HUES6 (cell line): ENCODE measurements around the gene MPC2.

Source experiments
- H3K27ac ChIP-seq: 2 replicates; pipeline ENCODE4 v1.7.0; 2013; ENCODE audit warnings: low read depth, mild to moderate bottlenecking, low read length, inconsistent platforms
- H3K27me3 ChIP-seq: 2 replicates; pipeline ENCODE4 v1.6.1; 2013; ENCODE audit warnings: low read length; ENCODE audit not compliant: control insufficient read depth, insufficient read depth
- H3K36me3 ChIP-seq: 2 replicates; pipeline ENCODE4 v1.6.1; 2013; ENCODE audit warnings: low read length; ENCODE audit not compliant: control insufficient read depth, insufficient read depth
- H3K4me1 ChIP-seq: 2 replicates; pipeline ENCODE4 v1.6.1; 2013; ENCODE audit warnings: low read length; ENCODE audit not compliant: control insufficient read depth, insufficient read depth
- H3K4me3 ChIP-seq: 2 replicates; pipeline ENCODE4 v1.5.1; 2013; ENCODE audit warnings: low read depth, low read length
- H3K9ac ChIP-seq: one replicate; pipeline ENCODE4 v1.6.1; 2013; ENCODE audit warnings: mild to moderate bottlenecking, low read length
- H3K9me3 ChIP-seq: 2 replicates; pipeline ENCODE4 v1.6.1; 2013; ENCODE audit warnings: low read depth, low read length; ENCODE audit not compliant: control insufficient read depth, insufficient read depth

The MPC2 gene

DNA sequence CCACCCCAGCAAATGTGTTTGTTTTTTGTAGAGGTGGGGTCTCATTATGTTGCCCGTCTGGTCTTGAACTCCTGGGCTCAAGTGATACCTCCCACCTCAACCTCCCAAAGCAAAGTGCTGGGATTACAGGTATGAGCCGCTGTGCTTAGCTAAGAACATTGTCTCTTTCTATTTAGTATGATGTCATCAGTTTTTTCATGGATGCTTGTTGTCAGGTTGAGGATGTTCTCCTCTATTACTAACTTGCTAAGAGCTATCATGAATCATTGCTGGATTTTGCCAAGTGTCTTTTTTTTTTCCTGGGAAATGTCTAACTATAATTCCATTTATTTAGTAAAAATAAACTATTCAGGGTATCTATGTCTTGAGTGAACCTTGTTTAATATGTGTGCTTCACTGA is 19.0 kb upstream of the MPC2 start:
- Histone ChIP-seq H3K27ac (no peak overlapping the region), H3K36me3 (peaks cover 34% of the 10 kb centered on the region), H3K4me3 (no peak overlapping the region), H3K27me3 (no peaks in the 10 kb centered on the region), H3K9ac (no peak overlapping the region), H3K9me3 (no peaks in the 10 kb centered on the region), H3K4me1 (no peaks in the 10 kb centered on the region)

- H3K4me3 ChIP-seq = no peak overlapping the region
- H3K4me1 ChIP-seq = no peaks in the 10 kb centered on the region; the same call in 1 of the 2 replicates
- H3K36me3 ChIP-seq = peaks cover 27% of the 10 kb centered on the region
- no peak overlapping the region for H3K9ac ChIP-seq
- no peak overlapping the region for H3K27ac ChIP-seq
- no peaks in the 10 kb centered on the region for H3K9me3 ChIP-seq
- H3K27me3 ChIP-seq = no peaks in the 10 kb centered on the region
These were observed 13.7 kb upstream of the MPC2 start for GRCh38 chr1:167950569-167950968.

- Histone ChIP-seq H3K9me3 (no peaks in the 10 kb centered on the region), H3K4me1 (no peaks in the 10 kb centered on the region; the same call in 1 of the 2 replicates), H3K27ac (peak overlapping the region; percentile 50; the same call in 1 of the 2 replicates), H3K36me3 (peaks cover 22% of the 10 kb centered on the region), H3K9ac (no peak overlapping the region), H3K27me3 (no peaks in the 10 kb centered on the region), H3K4me3 (no peak overlapping the region)
These were observed 12.9 kb upstream of the MPC2 start for GRCh38 chr1:167949785-167950184.

- peaks cover 10% of the 10 kb centered on the region for H3K36me3 ChIP-seq
- H3K9ac ChIP-seq = no peak overlapping the region
- H3K4me3 ChIP-seq = no peak overlapping the region
These were observed 10.9 kb upstream of the MPC2 start for GRCh38 chr1:167947733-167948132.

DNA sequence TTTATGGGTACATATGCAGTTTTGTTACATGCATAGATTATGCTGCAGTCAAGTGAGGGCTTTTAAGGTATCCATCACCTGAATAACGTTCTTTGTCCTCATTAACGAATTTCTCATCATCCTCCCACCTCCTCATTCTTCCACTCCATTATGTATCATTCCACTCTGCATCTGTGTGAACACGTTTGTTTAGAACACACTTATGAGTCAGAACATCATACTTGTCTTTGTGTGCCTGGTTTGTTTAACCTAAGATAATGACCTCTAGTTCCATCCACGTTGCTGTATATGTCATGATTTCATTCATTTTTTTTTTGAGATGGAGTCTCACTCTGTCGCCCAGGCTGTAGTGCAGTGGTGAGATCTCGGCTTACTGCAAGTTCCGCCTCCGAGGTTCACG is 6.7 kb upstream of the MPC2 start:
- H3K4me1 ChIP-seq = peaks cover 2% of the 10 kb centered on the region; the same call in 1 of the 2 replicates
- H3K4me3 ChIP-seq = no peak overlapping the region
- H3K9me3 ChIP-seq = peaks cover 5% of the 10 kb centered on the region; the same call in 1 of the 2 replicates
- H3K9ac ChIP-seq = no peak overlapping the region
- peaks cover 5% of the 10 kb centered on the region for H3K36me3 ChIP-seq
- H3K27ac ChIP-seq = no peak overlapping the region
- H3K27me3 ChIP-seq = no peaks in the 10 kb centered on the region

More at GRCh38 chr1:167947733-167948132, 10.9 kb upstream of the MPC2 start:
- Histone ChIP-seq H3K9me3 (peaks cover 5% of the 10 kb centered on the region; the same call in 1 of the 2 replicates), H3K4me1 (no peaks in the 10 kb centered on the region; the same call in 1 of the 2 replicates), H3K27ac (no peak overlapping the region), H3K27me3 (no peaks in the 10 kb centered on the region)

DNA sequence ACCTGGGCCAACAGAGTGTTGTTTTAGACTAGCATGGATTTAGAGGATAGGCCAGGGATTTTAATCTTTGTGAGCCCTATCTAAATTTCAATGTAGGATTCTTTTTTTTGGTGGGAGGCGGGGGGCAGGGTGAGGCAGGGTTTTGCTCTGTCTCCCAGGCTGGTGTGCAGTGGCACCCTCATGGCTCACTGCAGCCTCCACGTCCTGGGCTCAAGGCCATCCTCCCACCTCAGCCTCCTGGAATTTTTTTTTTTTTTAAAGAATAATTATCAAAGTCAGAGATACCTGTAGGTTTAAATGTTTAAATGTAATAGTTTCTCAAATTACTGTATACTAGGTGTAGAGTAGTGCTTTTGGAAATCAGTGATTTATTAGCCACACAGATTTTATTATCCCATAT is 3.4 kb upstream of the MPC2 start:
- H3K27me3 ChIP-seq = no peaks in the 10 kb centered on the region
- H3K36me3 ChIP-seq = peaks cover 5% of the 10 kb centered on the region
- H3K9ac ChIP-seq = no peak overlapping the region
- peaks cover 3% of the 10 kb centered on the region; the same call in 1 of the 2 replicates for H3K4me1 ChIP-seq
- H3K27ac ChIP-seq = no peak overlapping the region
- H3K4me3 ChIP-seq = no peak overlapping the region
- H3K9me3 ChIP-seq = peaks cover 5% of the 10 kb centered on the region; the same call in 1 of the 2 replicates

GRCh38 chr1:167938080-167938636 is 1.3 kb upstream of the MPC2 start:
- H3K27ac ChIP-seq = peak overlapping the region; percentile 91; the same call in 1 of the 2 replicates
- no peaks in the 10 kb centered on the region for H3K9me3 ChIP-seq
- H3K9ac ChIP-seq = no peak overlapping the region
- peaks cover 15% of the 10 kb centered on the region for H3K4me1 ChIP-seq
- no peaks in the 10 kb centered on the region for H3K36me3 ChIP-seq
- no peaks in the 10 kb centered on the region for H3K27me3 ChIP-seq
- peak overlapping the region; percentile 74 for H3K4me3 ChIP-seq

- Histone ChIP-seq H3K4me3 (peak overlapping the region; percentile 74), H3K9me3 (no peaks in the 10 kb centered on the region), H3K4me1 (peaks cover 15% of the 10 kb centered on the region), H3K27me3 (no peaks in the 10 kb centered on the region), H3K27ac (peak overlapping the region; percentile 91; the same call in 1 of the 2 replicates), H3K36me3 (no peaks in the 10 kb centered on the region), H3K9ac (peak overlapping the region; percentile 88)
These were observed 788 bp upstream of the MPC2 start for GRCh38 chr1:167937709-167938010.

- peak within 1 kb of the TSS; percentile 91 for H3K27ac ChIP-seq
- peak within 1 kb of the TSS; percentile 74 for H3K4me3 ChIP-seq
- no peaks in the 10 kb centered on the region for H3K9me3 ChIP-seq
- H3K36me3 ChIP-seq = no peaks in the 10 kb centered on the region
- H3K4me1 ChIP-seq = peaks cover 15% of the 10 kb centered on the region
- no peaks in the 10 kb centered on the region for H3K27me3 ChIP-seq
- peak within 1 kb of the TSS; percentile 88 for H3K9ac ChIP-seq
These were observed 573 bp downstream of the MPC2 start, which contains the start of gene DCAF6 for GRCh38 chr1:167936068-167936929. DCAF6 (plus strand) TSS chr1:167936683; CDS start chr1:167936912, 229 bp downstream.

DNA sequence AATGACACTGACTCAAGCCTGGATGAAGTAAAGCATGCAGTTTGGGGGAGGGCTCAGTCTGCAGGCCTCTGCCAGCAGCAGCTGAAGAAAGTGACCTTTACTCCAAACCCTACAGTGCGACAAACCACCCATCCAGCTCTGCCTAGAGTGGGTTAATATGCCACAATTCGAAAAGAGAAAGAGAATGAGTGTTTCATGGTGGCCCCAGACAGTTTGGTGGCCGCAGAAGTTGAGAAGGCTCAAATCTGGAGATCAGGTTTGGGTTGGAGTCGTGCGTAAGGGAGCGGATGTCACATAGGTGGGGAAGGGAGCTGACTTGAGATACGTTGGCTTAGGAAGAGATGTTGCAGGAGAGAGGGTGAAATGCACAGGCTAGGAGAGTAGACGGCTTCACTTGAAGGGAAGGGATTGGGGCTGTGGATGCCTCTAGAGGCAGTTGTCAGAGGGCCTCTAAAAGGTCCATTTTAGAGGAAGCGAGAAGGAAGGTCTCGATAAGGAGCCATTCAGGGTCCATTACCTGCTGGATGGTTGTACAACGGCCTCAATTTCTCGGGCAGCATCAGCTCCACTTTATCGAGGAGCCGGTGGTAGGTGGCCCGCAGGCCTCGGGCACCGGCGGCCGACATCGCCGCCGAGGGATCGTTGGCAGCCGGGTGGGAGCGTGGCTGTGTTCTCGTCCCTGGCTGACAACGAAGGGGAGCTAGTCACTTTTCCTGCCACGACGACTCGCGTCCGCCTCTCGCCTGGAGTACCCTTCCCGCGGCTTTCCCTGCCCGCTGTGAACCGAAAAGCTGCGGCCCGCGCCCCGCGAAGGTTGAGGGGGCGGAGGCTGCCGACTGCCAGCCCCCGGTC is 1.4 kb downstream of the MPC2 start:
- peaks cover 15% of the 10 kb centered on the region for H3K4me1 ChIP-seq
- peak overlapping the region; percentile 8; the same call in 1 of the 2 replicates for H3K27ac ChIP-seq
- H3K9ac ChIP-seq = peak overlapping the region; percentile 80

More for the DNA sequence above, 1.4 kb downstream of the MPC2 start:
- Histone ChIP-seq H3K4me3 (peak overlapping the region; percentile 74), H3K9me3 (no peaks in the 10 kb centered on the region), H3K27me3 (no peaks in the 10 kb centered on the region), H3K36me3 (no peaks in the 10 kb centered on the region)
